ENCODE data around the gene LRP8.
"Not testable (repeated sequence)": the region's sequence is repeated elsewhere in the genome, so short reads cannot be mapped to it uniquely, and the experiment has no call there.

The LRP8 gene

GRCh38 chr1:53303726-53304515, 23.9 kb downstream of the LRP8 start:
- DNase-seq: no peak

- DNase-seq: no peak
Observed at GRCh38 chr1:53303243-53303642, 24.6 kb downstream of the LRP8 start.

GRCh38 chr1:53299233-53299632, 28.6 kb downstream of the LRP8 start:
- DNase-seq: no peak

- DNase-seq: no peak
Observed at GRCh38 chr1:53298045-53298637, 29.7 kb downstream of the LRP8 start.

- no peak for DNase-seq
Observed at GRCh38 chr1:53297195-53297594, 30.7 kb downstream of the LRP8 start.

GRCh38 chr1:53296117-53296749, 31.6 kb downstream of the LRP8 start:
- DNase-seq: peak; percentile 76

GRCh38 chr1:53295726-53296116, 32.1 kb downstream of the LRP8 start:
- DNase-seq: no peak

GRCh38 chr1:53295295-53295694, 32.6 kb downstream of the LRP8 start:
- no peak for DNase-seq

GRCh38 chr1:53294567-53294966, 33.3 kb downstream of the LRP8 start:
- no peak for DNase-seq

- DNase-seq: no peak
Observed at GRCh38 chr1:53294061-53294460, 33.8 kb downstream of the LRP8 start.

- DNase-seq: no peak
Observed at GRCh38 chr1:53293123-53293522, 34.7 kb downstream of the LRP8 start.

GRCh38 chr1:53292690-53293089, 35.2 kb downstream of the LRP8 start:
- DNase-seq: no peak

GRCh38 chr1:53291574-53291973, 36.3 kb downstream of the LRP8 start:
- no peak for DNase-seq

- no peak for DNase-seq
Observed at GRCh38 chr1:53288790-53289429, 39.0 kb downstream of the LRP8 start.

- DNase-seq: peak; percentile 86
Observed at GRCh38 chr1:53288002-53288789, 39.7 kb downstream of the LRP8 start.

- DNase-seq: no peak
Observed at GRCh38 chr1:53286955-53287354, 40.9 kb downstream of the LRP8 start.

GRCh38 chr1:53285969-53286760, 41.7 kb downstream of the LRP8 start:
- no peak for DNase-seq

GRCh38 chr1:53285546-53285945, 42.3 kb downstream of the LRP8 start:
- DNase-seq: no peak

GRCh38 chr1:53284224-53285020, 43.4 kb downstream of the LRP8 start:
- DNase-seq: no peak

- DNase-seq: not testable (repeated sequence)
Observed at GRCh38 chr1:53283156-53283555, 44.7 kb downstream of the LRP8 start.

- no peak for DNase-seq
Observed at GRCh38 chr1:53281133-53281532, 46.7 kb downstream of the LRP8 start.

Data from retina (tissue), 1 donor.